Loucy (cell line): ENCODE data around the gene FRAT1.
A peak's percentile ranks its signal among the peaks of the same experiment; 100 is the strongest.

Experiments
- H2AFZ ChIP-seq: fragments of 200-600 bp; sonication (generic); 2 replicates; pipeline ENCODE4 v1.6.0; 2016; ENCODE audit warnings: antibody characterized with exemption, mild to moderate bottlenecking, low read length, moderate library complexity
- H3F3A ChIP-seq: fragments of 200-600 bp; 2 replicates; pipeline ENCODE4 v1.6.0; 2016; ENCODE audit warnings: antibody characterized with exemption, low read depth, mild to moderate bottlenecking
- H3K27me3 ChIP-seq: fragments of 200-600 bp; sonication (generic); 2 replicates; pipeline ENCODE4 v1.6.1; 2014; ENCODE audit warnings: low read length, mild to moderate bottlenecking; ENCODE audit not compliant: insufficient read depth, poor library complexity, severe bottlenecking
- H3K36me3 ChIP-seq: fragments of 200-600 bp; sonication (generic); 2 replicates; pipeline ENCODE4 v1.6.1; 2016; ENCODE audit warnings: low read length; ENCODE audit not compliant: insufficient read depth
- H3K4me1 ChIP-seq: fragments of 200-600 bp; sonication (generic); 2 replicates; pipeline ENCODE4 v1.5.1; 2014; ENCODE audit warnings: low read length, mild to moderate bottlenecking; ENCODE audit not compliant: insufficient read depth, poor library complexity, severe bottlenecking
- H3K4me2 ChIP-seq: fragments of 200-600 bp; sonication (generic); 2 replicates; pipeline ENCODE4 v1.6.0; 2014; ENCODE audit warnings: antibody characterized with exemption, low read length, low read depth, mild to moderate bottlenecking; ENCODE audit not compliant: poor library complexity, severe bottlenecking
- H3K4me3 ChIP-seq: fragments of 200-600 bp; sonication (generic); 2 replicates; pipeline ENCODE4 v1.5.1; 2014; ENCODE audit warnings: low read length, mild to moderate bottlenecking, mixed read lengths; ENCODE audit not compliant: poor library complexity, severe bottlenecking
- H3K79me2 ChIP-seq: fragments of 200-600 bp; sonication (generic); 2 replicates; pipeline ENCODE4 v1.6.1; 2014; ENCODE audit warnings: low read length; ENCODE audit not compliant: insufficient read depth
- H3K9ac ChIP-seq: fragments of 200-600 bp; sonication (generic); 2 replicates; pipeline ENCODE4 v1.6.0; 2014; ENCODE audit warnings: mild to moderate bottlenecking, low read depth, low read length, moderate library complexity; ENCODE audit not compliant: poor library complexity, severe bottlenecking
- H3K9me2 ChIP-seq: fragments of 200-600 bp; sonication (generic); replicated peaks from 2 replicates; pipeline ENCODE4 v1.6.1; 2016; ENCODE audit warnings: low read depth, low read length, mixed read lengths
- H3K9me3 ChIP-seq: fragments of 200-600 bp; sonication (generic); 2 replicates; pipeline ENCODE4 v1.6.1; 2014; ENCODE audit warnings: mild to moderate bottlenecking, antibody characterized with exemption, low read length, low read depth; ENCODE audit not compliant: insufficient read depth
- H4K20me1 ChIP-seq: fragments of 200-600 bp; sonication (generic); 2 replicates; pipeline ENCODE4 v1.6.0; 2014; ENCODE audit warnings: antibody characterized with exemption, low read length, mild to moderate bottlenecking; ENCODE audit not compliant: insufficient read depth, poor library complexity, severe bottlenecking
- CTCF ChIP-seq: fragments of 200-600 bp; sonication (generic); conservative IDR thresholded peaks from 2 replicates; pipeline ENCODE4 v1.5.1; 2014; ENCODE audit warnings: mild to moderate bottlenecking, antibody characterized with exemption, low read length
- EZH2phosphoT487 ChIP-seq: fragments of 200-600 bp; IDR thresholded peaks from 2 replicates; pipeline ENCODE4 v1.6.1; 2018; ENCODE audit warnings: antibody characterized with exemption, mild to moderate bottlenecking, moderate library complexity, borderline replicate concordance

FRAT1 gene

GRCh38 chr10:97318772-97319651 is at the start of gene FRAT1:
Gene FRAT1, plus strand, starts transcription at chr10:97319271. Its CDS starts 183 bp downstream, at chr10:97319454.
- Histone ChIP-seq H3K27me3 (no peaks in the 10 kb centered on the region), H3K79me2 (peaks cover 17% of the 10 kb centered on the region; the same call in 1 of the 2 replicates), H3K4me3 (peak within 1 kb of the TSS; percentile 94), H3F3A (no peaks in the 10 kb centered on the region), H4K20me1 (peaks cover 9% of the 10 kb centered on the region), H3K9me3 (no peaks in the 10 kb centered on the region), H3K9ac (peak within 1 kb of the TSS; percentile 88), H3K36me3 (no peaks in the 10 kb centered on the region), H2AFZ (peak within 1 kb of the TSS; percentile 99), H3K9me2 (no peaks in the 10 kb centered on the region), H3K4me2 (peak within 1 kb of the TSS; percentile 98), H3K4me1 (peaks cover 16% of the 10 kb centered on the region)
- no peak for TF ChIP-seq CTCF
- no peak for TF ChIP-seq EZH2phosphoT487

- Histone ChIP-seq H3K9ac (no peak overlapping the region), H3K4me1 (peaks cover 4% of the 10 kb centered on the region), H3K4me2 (no peak overlapping the region), H2AFZ (no peak overlapping the region), H3F3A (no peaks in the 10 kb centered on the region), H4K20me1 (no peaks in the 10 kb centered on the region), H3K79me2 (peaks cover 47% of the 10 kb centered on the region; the same call in 1 of the 2 replicates), H3K36me3 (no peaks in the 10 kb centered on the region), H3K4me3 (no peak overlapping the region), H3K27me3 (no peaks in the 10 kb centered on the region), H3K9me3 (no peaks in the 10 kb centered on the region), H3K9me2 (no peaks in the 10 kb centered on the region)
- no peak for TF ChIP-seq CTCF
- TF ChIP-seq EZH2phosphoT487: no peak
These were observed 48.4 kb upstream of the FRAT1 start for GRCh38 chr10:97270523-97271154.

GRCh38 chr10:97273700-97274099 is 45.4 kb upstream of the FRAT1 start:
- Histone ChIP-seq H3F3A (peaks cover 1% of the 10 kb centered on the region; the same call in 1 of the 2 replicates), H3K4me3 (no peak overlapping the region), H3K9me3 (no peaks in the 10 kb centered on the region), H2AFZ (no peak overlapping the region), H3K9ac (no peak overlapping the region), H4K20me1 (peaks cover 6% of the 10 kb centered on the region), H3K4me1 (peaks cover 14% of the 10 kb centered on the region), H3K9me2 (no peaks in the 10 kb centered on the region), H3K4me2 (no peak overlapping the region), H3K79me2 (peaks cover 42% of the 10 kb centered on the region; the same call in 1 of the 2 replicates), H3K36me3 (no peaks in the 10 kb centered on the region), H3K27me3 (no peaks in the 10 kb centered on the region)
- TF ChIP-seq EZH2phosphoT487 (no peak), CTCF (no peak)
